ENCODE measurements around the gene EYA2. TPM values are rescaled to one million over a fixed set of nuclear protein-coding genes. Genes with fewer than 3 reads are reported as not detected.
A peak's percentile ranks its signal among the peaks of the same experiment; 100 is the strongest.

EYA2 gene
- total RNA-seq, 2 experiments from 2014 or later, result not detected

- intact Hi-C loops (cut with DNase I, micrococcal nuclease), result no loop called here
- H3K27ac Mint-ChIP-seq, result no peak overlapping the region
- H3K27me3 Mint-ChIP-seq, result peaks cover 16% of the 10 kb centered on the region
- H3K36me3 Mint-ChIP-seq (ENCODE audit: low read depth), result no peaks in the 10 kb centered on the region
- ATAC-seq (no peak), DNase-seq (no peak)
- no peaks in the 10 kb centered on the region for H3K9me3 Mint-ChIP-seq (ENCODE audit: low read depth)
- H3K4me1 Mint-ChIP-seq, result peaks cover 6% of the 10 kb centered on the region
- H3K4me3 Mint-ChIP-seq, result no peak overlapping the region
- CTCF ChIA-PET, result interaction anchor here (0.6 kb wide), 1 partner anchor 581 kb away, joined by 3 read pairs; no protein-coding TSS in a partner anchor
- POLR2A ChIA-PET, result no interaction called here
These were observed 293.9 kb downstream of the EYA2 start for GRCh38 chr20:47188540-47188939.

GRCh38 chr20:47189060-47189459 lies 294.4 kb downstream of the EYA2 start:
- Mint-ChIP-seq H3K27me3 (peaks cover 16% of the 10 kb centered on the region), H3K4me3 (no peak overlapping the region), H3K36me3 (ENCODE audit: low read depth) (no peaks in the 10 kb centered on the region), H3K27ac (no peak overlapping the region), H3K9me3 (ENCODE audit: low read depth) (no peaks in the 10 kb centered on the region), H3K4me1 (peaks cover 6% of the 10 kb centered on the region)
- no peak for ATAC-seq
- CTCF ChIA-PET, result interaction anchor here (0.5 to 1.2 kb wide), 5 partner anchors 9 to 580 kb away, joined by 3 to 6 read pairs (median 4); no protein-coding TSS in a partner anchor
- DNase-seq, result no peak
- POLR2A ChIA-PET, result no interaction called here
- intact Hi-C loops (cut with DNase I, micrococcal nuclease), result no loop called here

GRCh38 chr20:47191074-47191673 lies 296.5 kb downstream of the EYA2 start:
- ATAC-seq (peak; percentile 86), DNase-seq (no peak)
- CTCF ChIA-PET, result interaction anchor here (1.0 kb wide), 1 partner anchor 193 kb away, joined by 3 read pairs; no protein-coding TSS in a partner anchor
- Mint-ChIP-seq H3K4me1 (peaks cover 8% of the 10 kb centered on the region), H3K9me3 (ENCODE audit: low read depth) (no peaks in the 10 kb centered on the region), H3K27ac (no peak overlapping the region), H3K27me3 (peaks cover 20% of the 10 kb centered on the region), H3K4me3 (no peak overlapping the region), H3K36me3 (ENCODE audit: low read depth) (no peaks in the 10 kb centered on the region)
- intact Hi-C loops (cut with DNase I, micrococcal nuclease), result loop anchor here in 1 of 2 experiments (10.0 kb wide), 1 partner anchor 1434 kb away; no protein-coding TSS in a partner anchor
- POLR2A ChIA-PET, result no interaction called here

- Mint-ChIP-seq H3K4me3 (no peak overlapping the region), H3K9me3 (ENCODE audit: low read depth) (no peaks in the 10 kb centered on the region), H3K27me3 (peaks cover 21% of the 10 kb centered on the region), H3K36me3 (ENCODE audit: low read depth) (no peaks in the 10 kb centered on the region), H3K27ac (no peak overlapping the region), H3K4me1 (peaks cover 13% of the 10 kb centered on the region)
- intact Hi-C loops (cut with DNase I, micrococcal nuclease), result loop anchor here in 1 of 2 experiments (10.0 kb wide), 1 partner anchor 1433 kb away; no protein-coding TSS in a partner anchor
- ChIA-PET CTCF (interaction anchor here (1.0 kb wide), 1 partner anchor 192 kb away, joined by 3 read pairs; no protein-coding TSS in a partner anchor), POLR2A (no interaction called here)
- DNase-seq, result no peak
- no peak for ATAC-seq
These were observed 297.3 kb downstream of the EYA2 start for GRCh38 chr20:47191956-47192355.

- CTCF ChIA-PET, result interaction anchor here (1.4 to 4.6 kb wide), 3 partner anchors 11 to 188 kb away, joined by 3 to 40 read pairs (median 5); no protein-coding TSS in a partner anchor
- ATAC-seq (no peak), DNase-seq (no peak)
- Mint-ChIP-seq H3K4me1 (peaks cover 16% of the 10 kb centered on the region), H3K36me3 (ENCODE audit: low read depth) (no peaks in the 10 kb centered on the region), H3K9me3 (ENCODE audit: low read depth) (no peaks in the 10 kb centered on the region), H3K4me3 (no peak overlapping the region), H3K27me3 (peaks cover 8% of the 10 kb centered on the region), H3K27ac (no peak overlapping the region)
- intact Hi-C loops (cut with DNase I, micrococcal nuclease), result loop anchor here (5.0 to 10.0 kb wide), 4 partner anchors 257 to 1429 kb away; partner anchors contain the start of gene NCOA3 (in 2 of the 2)
- POLR2A ChIA-PET, result no interaction called here
These were observed 300.9 kb downstream of the EYA2 start for GRCh38 chr20:47195573-47195972.

GRCh38 chr20:47196091-47197081 lies 301.7 kb downstream of the EYA2 start:
- ATAC-seq, result peak; percentile 57
- intact Hi-C loops (cut with DNase I, micrococcal nuclease), result loop anchor here (1.0 to 10.0 kb wide), 6 partner anchors 188 to 1428 kb away; partner anchors contain the start of gene NCOA3 (in 2 of the 2)
- ChIA-PET POLR2A (no interaction called here), CTCF (interaction anchor here (0.6 to 4.6 kb wide), 23 partner anchors 9 to 1320 kb away, joined by 3 to 40 read pairs (median 4); no protein-coding TSS in a partner anchor)
- no peak overlapping the region for H3K27ac Mint-ChIP-seq
- no peaks in the 10 kb centered on the region for H3K9me3 Mint-ChIP-seq (ENCODE audit: low read depth)
- H3K4me3 Mint-ChIP-seq, result no peak overlapping the region
- peaks cover 16% of the 10 kb centered on the region for H3K4me1 Mint-ChIP-seq
- H3K36me3 Mint-ChIP-seq (ENCODE audit: low read depth), result no peaks in the 10 kb centered on the region
- peaks cover 8% of the 10 kb centered on the region for H3K27me3 Mint-ChIP-seq
- DNase-seq, result peak; percentile 91

GRCh38 chr20:47198254-47198671 lies 303.6 kb downstream of the EYA2 start:
- peaks cover 16% of the 10 kb centered on the region for H3K4me1 Mint-ChIP-seq
- no peaks in the 10 kb centered on the region for H3K36me3 Mint-ChIP-seq (ENCODE audit: low read depth)
- POLR2A ChIA-PET, result interaction anchor here (0.8 to 1.0 kb wide), 2 partner anchors 76 to 159 kb away, joined by 3 to 4 read pairs; no protein-coding TSS in a partner anchor
- no peak overlapping the region for H3K4me3 Mint-ChIP-seq
- CTCF ChIA-PET, result interaction anchor here (0.7 to 3.3 kb wide), 15 partner anchors 9 to 444 kb away, joined by 3 to 38 read pairs (median 4); no protein-coding TSS in a partner anchor
- H3K27ac Mint-ChIP-seq, result no peak overlapping the region
- intact Hi-C loops (cut with DNase I, micrococcal nuclease), result loop anchor here (1.0 to 10.0 kb wide), 6 partner anchors 76 to 1427 kb away; partner anchors contain the start of gene NCOA3 (in 2 of the 2)
- no peaks in the 10 kb centered on the region for H3K9me3 Mint-ChIP-seq (ENCODE audit: low read depth)
- H3K27me3 Mint-ChIP-seq, result peaks cover 5% of the 10 kb centered on the region
- DNase-seq, result peak; percentile 80
- ATAC-seq, result peak; percentile 94

GRCh38 chr20:47198996-47199552 lies 304.4 kb downstream of the EYA2 start:
- Mint-ChIP-seq H3K27ac (no peak overlapping the region), H3K9me3 (ENCODE audit: low read depth) (no peaks in the 10 kb centered on the region), H3K4me1 (peaks cover 16% of the 10 kb centered on the region), H3K27me3 (peaks cover 5% of the 10 kb centered on the region), H3K4me3 (no peak overlapping the region), H3K36me3 (ENCODE audit: low read depth) (no peaks in the 10 kb centered on the region)
- ChIA-PET POLR2A (interaction anchor here (0.6 to 1.0 kb wide), 3 partner anchors 75 to 416 kb away, joined by 3 to 4 read pairs (median 3); no protein-coding TSS in a partner anchor), CTCF (interaction anchor here (0.7 to 3.3 kb wide), 11 partner anchors 11 to 422 kb away, joined by 3 to 38 read pairs (median 5); no protein-coding TSS in a partner anchor)
- no peak for DNase-seq
- intact Hi-C loops (cut with DNase I, micrococcal nuclease), result loop anchor here (1.0 to 10.0 kb wide), 6 partner anchors 75 to 1426 kb away; partner anchors contain the start of gene NCOA3 (in 2 of the 2)
- no peak for ATAC-seq

- intact Hi-C loops (cut with DNase I, micrococcal nuclease), result no loop called here
- Mint-ChIP-seq H3K9me3 (ENCODE audit: low read depth) (no peaks in the 10 kb centered on the region), H3K36me3 (ENCODE audit: low read depth) (no peaks in the 10 kb centered on the region), H3K4me3 (no peak overlapping the region), H3K4me1 (peaks cover 19% of the 10 kb centered on the region), H3K27me3 (peaks cover under 1% of the 10 kb centered on the region), H3K27ac (no peak overlapping the region)
- CTCF ChIA-PET, result interaction anchor here (0.6 to 4.3 kb wide), 3 partner anchors 72 to 232 kb away, joined by 3 to 21 read pairs (median 9); no protein-coding TSS in a partner anchor
- ATAC-seq (no peak), DNase-seq (no peak)
- POLR2A ChIA-PET, result no interaction called here
These were observed 306.6 kb downstream of the EYA2 start for GRCh38 chr20:47201074-47201730.

All from activated CD4-positive, alpha-beta T cell treated with anti-CD3 and anti-CD28 coated beads for 36 hours (primary cell).